GM12878 (cell line): ENCODE data around the gene MED10.

ENCODE experiments used
- CBX3 ChIP-seq: fragments of 200-600 bp; sonication (generic); IDR thresholded peaks from 2 replicates; pipeline ENCODE4 v1.6.1; 2016; ENCODE audit warnings: low read depth, borderline replicate concordance
- EP300 ChIP-seq, 2 experiments: fragments of 150-350 bp in 1 of 2; IDR thresholded peaks; 2 replicates each; pipeline ENCODE4 v1.6.1; 2011 to 2012; ENCODE audit warnings: low read depth in 2 of 2, low read length in 2 of 2, borderline replicate concordance in 1 of 2, improper control_type of control experiment in 1 of 2, inconsistent platforms in 1 of 2; ENCODE audit not compliant: control insufficient read depth in 1 of 2
- ETV6 ChIP-seq, 2 experiments: fragments of 450-650 bp in 1 of 2; IDR thresholded peaks in 1 of 2; conservative IDR thresholded peaks in 1 of 2; 2 replicates each; pipeline ENCODE4 v1.6.1; 2014; ENCODE audit warnings: antibody characterized with exemption in 1 of 2, borderline replicate concordance in 1 of 2, low read depth in 1 of 2, mild to moderate bottlenecking in 1 of 2, moderate library complexity in 1 of 2
- HCFC1 ChIP-seq: fragments of 150-350 bp; IDR thresholded peaks from 2 replicates; pipeline ENCODE4 v1.6.1; 2014; ENCODE audit warnings: low read length
- HDAC2 ChIP-seq: fragments of 200-600 bp; sonication (generic); IDR thresholded peaks from 2 replicates; pipeline ENCODE4 v1.6.1; 2017
- MAX ChIP-seq: IDR thresholded peaks from 2 replicates; pipeline ENCODE4 v1.6.1; 2012; ENCODE audit warnings: low read depth, low read length, improper control_type of control experiment
- POLR2A ChIP-seq: IDR thresholded peaks from 2 replicates; pipeline ENCODE4 v1.6.1; 2011; ENCODE audit warnings: low read depth, mild to moderate bottlenecking, low read length
- POU2F2 ChIP-seq: IDR thresholded peaks from 3 replicates; pipeline ENCODE4 v1.6.1; 2011; ENCODE audit warnings: low read depth, mild to moderate bottlenecking, low read length, borderline replicate concordance
- SMAD5 ChIP-seq: IDR thresholded peaks from 2 replicates; pipeline ENCODE4 v1.6.1; 2016; ENCODE audit warnings: antibody characterized with exemption, low read depth
- SRF ChIP-seq, 2 experiments: IDR thresholded peaks; 2 replicates each; pipeline ENCODE4 v1.6.1; 2011; ENCODE audit warnings: low read depth in 2 of 2, low read length in 2 of 2, mild to moderate bottlenecking in 1 of 2, moderate library complexity in 1 of 2
- TCF3 ChIP-seq: IDR thresholded peaks from 2 replicates; pipeline ENCODE4 v1.6.1; 2012; ENCODE audit warnings: low read depth, mild to moderate bottlenecking, low read length, borderline replicate concordance; ENCODE audit not compliant: insufficient read depth
- TF ChIP-seq, protein P1 (sequence below): fragments of 450-650 bp; IDR thresholded peaks from 2 replicates; pipeline ENCODE4 v1.6.1; 2014; ENCODE audit warnings: mild to moderate bottlenecking

DNA sequence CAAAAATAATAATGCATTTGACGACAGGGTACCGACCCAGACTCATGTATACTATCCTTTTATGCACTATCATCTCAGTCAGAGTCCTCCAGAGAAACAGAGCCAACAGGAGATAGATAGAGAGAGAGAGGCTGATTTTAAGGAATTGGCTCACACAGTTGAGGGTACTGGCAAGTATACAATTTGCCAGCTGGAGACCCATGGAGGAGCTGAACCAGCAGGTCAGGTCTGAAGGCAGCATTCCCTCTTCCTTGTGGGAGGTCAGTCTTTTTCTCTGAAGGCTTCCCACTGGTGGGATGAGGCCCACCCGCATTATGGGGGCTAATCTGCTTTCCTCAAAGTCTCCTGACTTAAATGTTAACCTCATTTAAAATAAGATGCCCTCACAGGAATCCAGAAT, 17.3 kb upstream of the MED10 start:
- no peak for TF ChIP-seq HDAC2
- no peak for TF ChIP-seq MAX
- no peak for TF ChIP-seq EP300 (IDR thresholded peaks at IDR 0.05; ENCODE audit: borderline replicate concordance in 1 of 2, control insufficient read depth in 1 of 2, low read depth in 2 of 2, low read length in 2 of 2)
- no peak for TF ChIP-seq HCFC1
- no peak for TF ChIP-seq TCF3
- TF ChIP-seq SMAD5 = no peak
- no peak for TF ChIP-seq CBX3
- TF ChIP-seq, protein P1, sequence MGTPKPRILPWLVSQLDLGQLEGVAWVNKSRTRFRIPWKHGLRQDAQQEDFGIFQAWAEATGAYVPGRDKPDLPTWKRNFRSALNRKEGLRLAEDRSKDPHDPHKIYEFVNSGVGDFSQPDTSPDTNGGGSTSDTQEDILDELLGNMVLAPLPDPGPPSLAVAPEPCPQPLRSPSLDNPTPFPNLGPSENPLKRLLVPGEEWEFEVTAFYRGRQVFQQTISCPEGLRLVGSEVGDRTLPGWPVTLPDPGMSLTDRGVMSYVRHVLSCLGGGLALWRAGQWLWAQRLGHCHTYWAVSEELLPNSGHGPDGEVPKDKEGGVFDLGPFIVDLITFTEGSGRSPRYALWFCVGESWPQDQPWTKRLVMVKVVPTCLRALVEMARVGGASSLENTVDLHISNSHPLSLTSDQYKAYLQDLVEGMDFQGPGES = no peak
- no peak for TF ChIP-seq ETV6 (conservative IDR thresholded peaks at IDR 0.05 in 1 of 2, IDR thresholded peaks at IDR 0.05 in 1 of 2; ENCODE audit: borderline replicate concordance in 1 of 2, low read depth in 1 of 2)
- no peak for TF ChIP-seq POLR2A
- no peak for TF ChIP-seq SRF (IDR thresholded peaks at IDR 0.05; ENCODE audit: low read depth in 2 of 2, low read length in 2 of 2)
- TF ChIP-seq POU2F2 = no peak
